ENCODE data around the gene LTBP1.

GRCh38 chr2:33111002-33111446, 164.3 kb downstream of the LTBP1 start:
- TF ChIP-seq CTCF (IDR thresholded peaks at IDR 0.05) (no peak), EZH2 (IDR thresholded peaks at IDR 0.05; ENCODE audit: borderline replicate concordance, insufficient read depth, low read depth, low read length, poor library complexity, severe bottlenecking) (no peak)
